Right ventricle myocardium superior (tissue), 1 donor: Measurements from ENCODE around the gene CDHR1. TPM values are rescaled to one million over a fixed set of nuclear protein-coding genes. Genes with fewer than 3 reads are reported as not detected.

Experiments used
- ATAC-seq: fragments of 200-7000 bp; cut with Tn5 transposase; one replicate; pipeline ENCODE4 v1.9.1; 2020; ENCODE audit warnings: mild to moderate bottlenecking; ENCODE audit not compliant: poor library complexity
- DNase-seq: peaks from one replicate; pipeline ENCODE4 v3.0.0-alpha.2; 2020
- intact Hi-C: fragments of 100-400 bp; cut with DNase I; formaldehyde crosslinking; loops from one replicate; pipeline ENCODE4 v1.11.2; 2022
- total RNA-seq: library from RNA; stranded (reverse); fragmentation: NEBNext Ultra II Directional; extraction: Animal tissue kit (Norgen Biotek cat#: 25700); gene quantifications from one replicate; pipeline ENCODE4 v1.2.1, GENCODE V29; 2021
- donor health status: DM: no; HTN: yes; CAD: no; lungs with severe emphysema.

The CDHR1 gene
- total RNA-seq, 1 donor from 2014 or later = 0.32 TPM

DNA sequence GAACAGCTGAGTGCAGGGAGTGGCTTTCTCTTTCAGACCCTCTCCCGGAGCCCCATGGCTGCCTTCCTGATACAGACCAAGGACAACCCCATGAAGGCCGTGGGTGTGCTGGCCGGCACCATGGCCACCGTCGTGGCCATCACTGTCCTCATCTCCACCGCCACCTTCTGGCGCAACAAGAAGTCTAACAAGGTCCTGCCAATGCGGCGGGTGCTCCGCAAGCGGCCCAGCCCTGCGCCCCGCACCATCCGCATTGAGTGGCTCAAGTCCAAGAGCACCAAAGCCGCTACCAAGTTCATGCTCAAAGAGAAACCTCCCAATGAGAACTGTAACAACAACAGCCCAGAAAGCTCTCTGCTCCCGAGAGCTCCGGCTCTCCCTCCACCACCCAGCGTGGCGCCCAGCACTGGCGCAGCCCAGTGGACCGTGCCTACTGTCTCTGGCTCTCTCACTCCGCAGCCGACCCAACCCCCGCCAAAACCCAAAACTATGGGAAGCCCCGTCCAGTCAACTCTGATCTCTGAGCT, 19.8 kb downstream of the CDHR1 start:
- ATAC-seq (no peak), DNase-seq (no peak)
- intact Hi-C loops = no loop called here

DNA sequence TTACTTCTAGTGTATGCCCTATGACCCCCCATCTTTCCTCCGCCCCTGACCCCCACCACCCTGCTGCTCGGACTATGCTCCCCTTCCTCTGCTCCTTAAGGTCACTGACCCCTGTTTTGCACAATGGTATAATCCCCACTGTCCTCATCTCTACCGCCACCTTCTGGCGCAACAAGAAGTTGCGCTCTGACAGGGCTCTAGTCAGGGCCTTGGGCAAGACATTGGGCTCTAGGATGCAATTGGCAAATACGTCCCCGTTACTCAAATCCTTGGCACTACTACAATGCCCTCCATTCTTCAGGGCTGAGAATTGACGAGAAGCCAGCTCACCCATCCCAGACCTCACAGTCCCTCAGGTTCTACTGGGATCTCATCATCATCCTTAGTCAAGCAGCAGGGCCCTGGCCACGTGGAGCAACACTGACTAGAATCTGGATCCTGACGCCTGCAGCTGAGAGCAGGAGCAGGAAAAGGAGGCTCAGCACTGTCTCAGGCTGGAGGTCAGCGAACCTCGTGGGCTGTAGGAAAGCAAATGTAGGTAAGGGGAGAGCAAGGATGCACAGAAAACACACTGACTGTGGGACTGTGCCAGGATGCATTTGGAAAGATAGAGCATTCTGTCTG, 20.4 kb downstream of the CDHR1 start:
- ATAC-seq (peak; percentile 48), DNase-seq (no peak)
- intact Hi-C loops = no loop called here

DNA sequence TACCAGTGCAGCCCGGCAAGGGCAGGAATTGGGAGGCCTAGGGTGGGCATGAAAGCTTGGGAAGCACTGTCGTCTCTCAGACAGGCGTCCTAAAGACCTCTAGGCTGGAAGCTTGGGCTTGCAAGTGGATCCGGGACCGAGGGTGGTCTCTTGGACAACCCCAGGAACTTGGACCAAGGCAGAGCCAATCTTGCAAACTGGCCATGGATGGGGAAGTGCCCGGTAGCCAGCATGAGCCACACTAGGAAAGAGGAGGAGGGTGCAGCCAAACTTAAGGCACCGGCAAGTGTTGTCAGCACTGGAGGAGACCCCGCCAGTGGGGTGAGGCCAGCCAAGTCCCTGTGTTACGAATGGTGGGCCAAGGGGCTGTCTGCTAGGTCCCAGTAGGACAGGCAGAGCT, 22.5 kb downstream of the CDHR1 start:
- DNase-seq = no peak
- intact Hi-C loops = no loop called here
- no peak for ATAC-seq

DNA sequence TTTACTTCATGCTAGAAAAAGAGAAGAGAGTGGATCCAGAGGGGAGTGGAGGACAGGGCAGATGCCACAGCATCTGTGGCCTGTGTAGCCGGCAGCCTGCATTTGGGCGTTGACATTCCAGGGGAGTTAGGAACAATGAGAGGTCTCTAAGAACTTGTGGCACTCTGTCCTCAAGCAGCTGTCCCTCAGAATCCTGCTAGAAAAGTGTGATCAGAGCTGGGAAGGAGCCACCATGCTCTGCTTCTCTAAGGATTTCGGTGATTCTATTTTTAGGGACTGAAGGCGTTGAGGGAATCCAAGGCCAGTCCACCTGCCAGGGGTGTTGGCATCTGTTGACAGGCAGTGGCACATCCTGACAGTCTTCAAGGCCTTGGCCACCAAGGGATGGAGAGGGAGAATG, 23.4 kb downstream of the CDHR1 start:
- ATAC-seq (no peak), DNase-seq (no peak)
- intact Hi-C loops = no loop called here

DNA sequence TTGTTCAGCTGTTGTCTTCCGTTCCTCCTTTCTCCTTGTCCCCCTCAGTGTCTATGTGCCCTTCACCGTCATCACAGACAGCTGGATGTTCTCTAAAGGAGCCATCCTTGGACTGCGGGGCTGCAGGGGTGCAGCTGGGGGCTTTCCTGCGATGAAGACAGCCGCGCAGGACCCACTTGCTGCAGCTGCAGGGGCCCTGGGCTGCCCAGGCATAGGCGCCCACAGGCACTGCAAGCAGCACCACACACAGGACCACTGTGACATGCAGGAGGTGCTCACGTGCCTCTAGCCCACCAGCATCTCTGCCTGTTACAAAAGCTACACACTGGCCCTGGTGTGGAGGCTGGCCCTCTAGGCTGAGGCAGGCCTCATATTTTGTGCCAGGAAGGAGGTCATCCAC, 27.6 kb downstream of the CDHR1 start:
- DNase-seq = no peak
- intact Hi-C loops = no loop called here
- ATAC-seq = no peak

DNA sequence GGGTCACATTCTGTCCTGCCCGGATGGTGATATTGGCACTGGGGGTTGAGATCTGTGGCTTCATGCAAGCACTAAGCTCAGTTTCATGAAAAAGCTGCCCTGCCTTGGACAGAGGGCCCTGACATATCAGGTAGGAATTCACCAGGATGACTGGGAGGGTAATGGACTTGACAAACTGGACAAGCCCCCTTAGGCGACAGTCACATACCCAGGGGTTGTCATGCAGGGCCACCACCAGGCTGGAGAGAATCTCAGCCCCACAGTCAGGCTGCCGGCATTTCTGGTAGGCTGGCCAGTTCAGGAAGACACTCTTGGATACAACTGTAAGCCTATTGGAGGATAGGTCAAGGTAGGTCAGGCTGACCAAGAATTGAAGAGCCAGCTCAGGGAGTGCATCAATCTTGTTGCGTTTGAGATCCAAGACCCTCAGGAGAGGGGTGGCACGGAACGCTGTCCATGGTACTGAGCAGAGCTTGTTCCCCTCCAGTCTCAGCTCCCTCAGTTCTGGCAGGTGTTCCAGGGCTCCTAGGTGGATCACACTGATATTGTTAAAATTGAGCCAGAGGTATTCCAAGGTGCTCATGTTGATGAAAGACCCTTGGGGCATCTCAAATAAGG, 30.2 kb downstream of the CDHR1 start:
- DNase-seq (no peak), ATAC-seq (no peak)
- intact Hi-C loops = no loop called here

DNA sequence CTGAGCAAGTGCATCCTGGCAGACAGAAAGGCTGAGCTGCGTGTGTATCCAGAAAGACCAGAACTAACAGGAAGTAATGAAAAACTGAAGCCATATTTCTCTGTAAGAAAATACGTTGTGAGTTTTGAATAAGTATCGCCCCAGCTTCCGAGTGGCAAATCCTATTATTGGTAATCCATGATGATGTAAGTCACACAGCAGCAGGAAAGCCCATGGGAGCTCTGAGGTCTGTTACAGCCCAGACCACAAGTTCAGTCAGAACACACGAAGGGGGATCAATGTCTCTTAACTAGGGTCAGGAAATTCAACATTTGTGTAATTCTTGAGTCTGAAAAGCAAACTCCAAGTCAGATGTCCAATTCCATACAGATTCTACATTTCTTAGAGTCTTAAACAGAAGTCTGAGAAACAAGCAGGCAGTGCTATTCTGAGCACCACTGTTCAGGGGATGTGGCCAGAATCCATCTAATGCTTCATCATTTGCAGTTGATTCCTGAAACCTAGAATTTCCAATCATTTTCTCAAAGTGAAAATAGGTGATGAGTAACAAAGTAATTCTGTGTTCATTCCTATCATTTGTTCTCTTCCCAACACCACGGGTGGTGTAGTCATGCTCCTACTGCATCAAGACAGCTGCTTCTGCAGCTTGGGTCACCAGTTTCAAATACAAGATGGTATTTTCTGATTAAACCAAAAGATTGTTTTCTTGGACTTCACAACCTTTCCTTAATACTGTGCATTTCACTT, 31.3 kb downstream of the CDHR1 start, which contains the start of gene LRIT2:
Gene LRIT2 (minus strand): TSS at position 118 of the 747 bp plus-strand sequence. CDS start 24 bp downstream, at position 94.
- intact Hi-C loops = no loop called here
- DNase-seq = no peak
- ATAC-seq = no peak

DNA sequence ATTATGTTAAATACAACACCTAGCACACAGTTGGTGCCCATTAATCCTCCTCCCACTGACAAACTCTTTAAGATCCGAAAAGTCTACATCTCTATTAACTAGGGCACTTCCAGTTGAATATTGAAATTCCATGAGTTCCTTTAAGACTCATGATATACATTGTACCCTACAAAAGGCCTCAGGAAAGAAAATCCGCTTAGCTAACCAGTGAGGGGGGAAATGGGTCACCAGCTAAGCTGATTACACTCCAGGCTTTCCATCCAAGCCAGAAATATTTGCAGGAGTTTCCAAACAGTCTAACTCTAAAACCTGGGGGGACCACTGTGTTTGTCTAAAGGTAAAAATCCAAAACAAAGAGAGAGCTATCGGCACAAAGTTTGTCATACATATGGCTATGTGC, 32.3 kb downstream of the CDHR1 start:
- no peak for DNase-seq
- ATAC-seq = no peak
- intact Hi-C loops = no loop called here

DNA sequence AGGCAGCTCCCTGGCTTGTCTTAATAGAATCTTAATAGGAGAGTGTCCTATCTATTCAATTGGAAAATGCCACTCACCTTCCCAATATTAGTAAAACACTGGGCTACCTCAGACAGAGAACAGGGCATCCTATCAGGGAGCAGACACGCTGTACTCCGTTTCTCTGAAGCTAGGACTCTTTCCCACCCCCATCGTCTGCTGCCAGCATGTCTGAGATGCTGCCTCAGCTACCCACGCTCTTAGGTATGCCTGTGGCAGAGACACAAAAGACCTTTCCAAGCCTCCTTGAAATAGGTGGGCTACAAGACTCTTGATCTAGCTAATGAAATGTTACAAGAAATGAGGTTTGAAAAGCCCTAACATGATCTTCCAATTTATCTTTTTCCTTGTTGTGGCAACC, 33.5 kb downstream of the CDHR1 start:
- DNase-seq = no peak
- intact Hi-C loops = no loop called here
- no peak for ATAC-seq

DNA sequence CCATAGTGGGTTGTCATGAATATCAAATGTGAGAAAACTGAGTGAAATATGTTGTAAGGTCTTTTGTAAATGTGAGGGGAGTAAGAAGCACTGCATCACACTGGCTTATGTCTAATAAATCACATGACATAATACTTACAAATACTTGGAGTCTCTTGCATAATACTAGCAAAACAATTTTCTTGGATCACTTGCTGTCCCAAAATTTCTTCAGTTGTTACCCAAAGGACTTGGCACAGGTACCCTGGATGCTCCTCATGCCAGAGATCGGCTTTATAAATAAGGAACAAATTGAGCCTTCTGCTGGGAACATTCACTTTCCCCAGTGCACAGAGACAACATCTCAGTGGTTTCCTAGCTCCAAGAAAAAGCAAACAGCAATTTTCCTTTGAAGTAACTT, 36.0 kb downstream of the CDHR1 start:
- intact Hi-C loops = no loop called here
- ATAC-seq = peak; percentile 61

DNA sequence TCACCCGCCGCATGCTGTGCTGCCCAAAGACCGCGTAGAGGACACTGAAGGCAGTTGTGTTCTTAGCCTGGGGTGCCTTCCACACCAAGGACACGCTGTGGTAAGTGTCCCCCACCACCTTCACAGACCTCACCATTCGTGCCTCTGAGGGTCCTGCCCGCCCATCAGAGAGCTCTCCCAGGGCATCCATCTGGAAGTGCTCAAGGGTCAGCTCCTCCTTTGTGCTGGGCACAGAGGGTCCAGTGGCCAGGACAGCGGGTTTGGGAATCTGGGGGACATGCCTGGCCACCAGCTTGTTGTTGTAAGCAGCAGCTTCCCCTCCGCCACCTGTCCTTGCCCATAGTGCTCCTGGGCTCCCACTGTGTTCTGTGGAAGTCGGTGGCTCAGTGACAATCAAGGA, 38.0 kb downstream of the CDHR1 start:
- no peak for ATAC-seq
- no peak for DNase-seq
- intact Hi-C loops = no loop called here

More for the DNA sequence above, 36.0 kb downstream of the CDHR1 start:
- no peak for DNase-seq

DNA sequence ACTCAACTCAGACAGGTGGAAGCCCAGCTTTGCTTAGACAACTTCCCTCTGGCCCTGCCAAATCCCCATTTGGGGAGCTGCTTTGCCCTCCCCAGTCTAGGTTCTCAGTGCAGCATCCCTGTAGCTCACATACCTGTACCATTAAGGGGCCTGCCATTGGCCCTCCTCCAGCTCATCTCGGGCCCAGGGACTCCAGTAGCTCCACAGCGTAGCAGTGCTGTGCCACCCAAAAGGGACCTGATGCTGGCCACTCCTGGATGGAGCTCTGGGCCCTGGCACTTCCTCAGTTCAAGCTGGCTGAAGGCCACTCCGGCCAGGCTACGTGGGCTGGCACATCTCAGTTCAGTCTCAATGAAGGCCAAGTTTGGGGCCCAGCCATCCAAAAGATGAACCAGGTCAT, 39.6 kb downstream of the CDHR1 start:
- DNase-seq (no peak), ATAC-seq (no peak)
- intact Hi-C loops = no loop called here

DNA sequence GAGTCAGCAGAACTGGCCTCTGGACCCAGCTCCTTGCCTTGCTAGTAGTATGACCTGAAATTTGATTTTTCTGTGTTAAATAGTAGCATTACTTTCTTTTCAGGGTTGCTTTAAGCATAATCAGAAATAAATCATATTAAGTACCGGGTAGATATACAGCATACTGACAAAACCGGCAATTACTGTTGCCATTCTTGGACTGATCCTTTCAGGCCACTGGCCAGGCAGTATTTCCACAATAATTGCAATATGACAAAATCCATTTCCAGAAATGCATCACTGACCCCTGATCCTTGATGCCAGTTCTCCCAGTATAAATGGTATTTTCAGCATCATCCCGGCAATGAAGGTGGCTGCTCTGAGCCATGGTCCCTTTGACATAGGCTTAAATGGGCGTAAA, 40.1 kb downstream of the CDHR1 start:
- intact Hi-C loops = no loop called here
- ATAC-seq = no peak
- DNase-seq = no peak

DNA sequence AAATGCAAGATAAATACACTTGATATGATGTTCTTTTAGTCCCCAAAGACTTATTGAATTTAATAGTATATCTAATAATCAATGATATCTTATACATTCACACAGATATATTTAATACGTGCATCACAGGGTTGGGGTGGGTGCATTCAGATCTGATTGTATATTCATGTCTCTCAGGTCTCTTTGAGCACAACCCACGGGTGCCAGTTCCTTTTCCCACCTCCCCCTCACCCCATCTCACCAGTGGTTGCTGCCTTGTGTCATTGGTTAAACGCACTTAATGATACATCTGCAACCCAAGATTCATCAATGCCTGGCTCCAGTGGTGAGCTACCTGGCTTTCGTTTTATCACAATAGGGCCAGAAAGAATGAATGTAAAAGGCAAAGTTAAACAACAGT, 40.8 kb downstream of the CDHR1 start:
- intact Hi-C loops = no loop called here

DNA sequence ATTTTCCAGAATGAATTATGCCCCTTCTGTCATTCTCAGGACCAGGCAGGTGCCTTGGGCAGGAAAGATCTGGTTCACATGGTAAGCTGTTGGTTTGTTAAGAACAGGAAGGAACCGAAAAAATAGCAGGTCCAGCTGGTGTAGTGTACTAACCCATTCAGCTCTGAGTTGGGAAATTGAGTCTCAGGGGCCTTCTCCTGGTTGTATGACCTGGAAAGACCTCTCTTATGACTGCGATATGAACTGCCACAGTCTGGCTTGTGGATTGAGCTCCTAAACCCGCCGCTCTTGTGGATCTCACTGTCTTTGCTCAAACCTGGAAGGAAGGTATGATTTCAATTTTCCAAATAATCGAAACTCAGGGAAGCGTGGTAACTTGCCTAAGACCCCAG, 42.5 kb downstream of the CDHR1 start:
- DNase-seq = no peak
- intact Hi-C loops = no loop called here
- peak; percentile 60 for ATAC-seq

More for the DNA sequence above, 40.8 kb downstream of the CDHR1 start:
- ATAC-seq (no peak), DNase-seq (no peak)

DNA sequence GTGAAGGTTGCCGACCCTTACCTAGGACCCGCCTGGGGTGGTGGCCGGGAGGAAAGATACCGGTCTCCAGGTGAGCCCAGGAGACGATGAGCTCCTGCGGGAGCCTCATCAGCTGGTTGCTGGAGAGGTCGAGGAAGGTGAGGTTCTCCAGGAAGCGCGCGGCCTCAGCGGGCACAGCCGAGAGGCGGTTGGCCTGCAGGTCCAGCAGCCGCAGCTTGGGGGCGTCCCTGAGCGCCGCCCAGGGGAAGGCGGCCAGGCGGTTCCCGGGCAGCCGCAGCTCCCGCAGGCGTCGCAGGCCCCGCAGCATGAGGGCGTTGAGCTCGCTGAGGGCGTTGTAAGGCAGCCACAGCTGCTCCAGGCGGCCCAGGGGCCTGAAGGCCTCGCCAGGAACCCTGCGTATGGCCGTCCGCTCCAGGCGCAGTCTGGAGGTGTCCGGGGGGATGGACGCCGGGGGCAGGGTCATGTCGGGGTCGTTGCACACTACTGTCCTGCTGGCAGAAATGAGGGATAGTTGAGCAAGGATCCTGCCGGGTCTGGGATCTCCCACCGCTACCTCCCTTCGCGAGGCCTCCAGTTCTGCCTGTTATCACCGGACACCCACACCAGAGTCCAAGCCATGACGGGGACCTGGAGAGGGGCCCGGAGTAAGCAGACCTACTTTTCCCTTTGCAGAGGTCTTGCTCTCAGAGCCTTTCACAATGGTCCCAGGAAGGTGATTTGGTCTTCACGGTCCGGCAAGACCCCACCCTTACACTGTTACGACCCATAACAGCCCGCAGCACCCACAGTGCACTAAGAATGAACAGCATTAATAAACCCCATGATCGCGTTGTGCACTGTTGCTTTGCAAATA, 43.1 kb downstream of the CDHR1 start:
- peak; percentile 72 for DNase-seq
- ATAC-seq = peak; percentile 79

DNA sequence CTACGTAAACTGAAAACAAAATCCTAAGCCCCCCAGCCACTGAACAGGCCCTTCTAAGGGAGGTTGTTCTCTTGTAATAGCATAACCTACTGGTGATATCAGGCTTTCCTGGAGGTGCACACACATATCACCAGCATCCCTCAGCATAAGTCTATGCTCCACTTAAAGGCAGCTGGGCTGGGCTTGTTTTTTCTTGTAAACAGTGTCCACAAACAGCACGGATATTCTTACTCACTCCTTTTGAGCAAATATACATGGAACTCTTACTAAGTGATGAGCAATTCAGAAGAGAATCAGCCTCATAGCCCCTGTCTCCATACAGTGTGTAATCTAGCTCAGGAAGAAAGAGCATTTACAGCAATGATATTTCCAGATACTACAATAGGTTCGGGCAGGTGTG, 44.6 kb downstream of the CDHR1 start:
- DNase-seq = no peak
- ATAC-seq = no peak
- intact Hi-C loops = no loop called here

More for the DNA sequence above, 43.1 kb downstream of the CDHR1 start:
- intact Hi-C loops = no loop called here

DNA sequence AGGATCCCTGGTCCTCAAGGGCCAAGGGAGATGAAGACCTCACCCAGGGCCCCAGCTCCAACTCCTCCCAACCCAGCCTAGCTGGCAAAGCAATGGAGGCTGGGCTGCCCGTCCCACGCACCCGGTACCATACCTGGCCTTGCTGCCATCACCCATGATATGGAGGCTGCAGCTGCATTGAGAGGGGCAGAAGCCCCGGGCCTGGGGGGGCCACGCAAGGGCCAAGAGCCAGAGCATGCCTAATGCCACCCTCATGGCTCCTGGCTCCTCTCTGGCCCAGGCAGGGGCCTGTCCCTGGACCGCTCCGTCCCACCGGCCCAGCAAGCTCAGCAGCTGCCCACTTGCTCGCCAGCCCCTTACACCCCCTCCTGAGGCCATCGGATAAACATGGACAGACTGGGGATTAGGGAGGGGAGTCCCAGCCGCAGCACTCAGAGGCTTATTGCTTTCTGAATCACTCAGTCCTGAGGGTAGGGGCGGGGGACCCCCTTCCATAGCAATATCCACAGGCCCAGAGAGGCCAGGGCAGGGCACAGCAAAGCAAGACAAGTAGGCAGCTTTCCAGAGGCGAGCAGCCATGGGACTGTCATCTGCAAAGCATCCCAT, 47.0 kb downstream of the CDHR1 start, which contains the start of gene LRIT1:
Gene LRIT1 (minus strand): TSS at position 362 of the 606 bp plus-strand sequence. CDS start 107 bp downstream, at position 255.
- ATAC-seq = no peak
- intact Hi-C loops = no loop called here

More for the DNA sequence above, 47.0 kb downstream of the CDHR1 start, which contains the start of gene LRIT1:
- no peak for DNase-seq
